ENCODE results near the gene STK11IP. TPM values are rescaled to one million over a fixed set of nuclear protein-coding genes. Genes with fewer than 3 reads are reported as not detected.
A peak's percentile ranks its signal among the peaks of the same experiment; 100 is the strongest.

The STK11IP gene
- total and polyA plus RNA-seq, 9 of the 15 experiments (the other 6 are each of a cell fraction or from before 2014, with no cell fraction given): 0.52 to 21.7 (median 5.6) TPM

DNA sequence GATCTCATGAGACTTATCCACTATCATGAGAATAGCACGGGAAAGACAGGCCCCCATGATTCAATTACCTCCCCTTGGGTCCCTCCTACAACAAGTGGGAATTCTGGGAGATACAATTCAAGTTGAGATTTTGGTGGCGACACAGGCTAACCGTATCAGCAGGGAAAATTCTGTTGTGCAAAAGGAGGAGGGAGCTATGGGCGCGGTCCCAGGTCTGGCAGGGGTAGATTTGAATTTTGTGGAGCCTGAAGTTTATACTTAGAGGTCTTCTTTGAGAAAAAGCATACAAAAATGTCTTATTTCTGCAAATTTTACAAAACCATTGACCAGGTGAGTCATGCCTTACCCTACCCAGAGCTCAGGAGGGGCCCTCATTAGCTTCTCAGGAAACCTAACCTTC, 66.4 kb downstream of the STK11IP start:
- Histone ChIP-seq H3K9me1 (ENCODE audit: control insufficient read depth, insufficient read depth, low read length) (peaks cover 3% of the 10 kb centered on the region), H3K9me3 (replicated peaks; ENCODE audit: control insufficient read depth, insufficient read depth, low read depth, low read length) (peaks cover 9% of the 10 kb centered on the region; the same call in 1 of the 2 replicates), H3K4me2 (ENCODE audit: insufficient read depth, low read length) (no peak overlapping the region), H3K9ac (ENCODE audit: insufficient read depth in 1 of 2, low read depth in 2 of 2, low read length in 2 of 2) (no peak overlapping the region), H3K36me3 (ENCODE audit: control insufficient read depth, insufficient read depth, low read length) (no peaks in the 10 kb centered on the region), H3K27me3 (ENCODE audit: control insufficient read depth in 2 of 2, insufficient read depth in 2 of 2, low read length in 2 of 2) (no peaks in the 10 kb centered on the region), H3K4me1 (replicated peaks in 1 of 2; ENCODE audit: control insufficient read depth in 2 of 2, insufficient read depth in 2 of 2, low read length in 2 of 2) (peaks cover 13 to 44% of the 10 kb centered on the region in 2 experiments; a peak in 4 of 5 replicates), H3K4me3 (no peak overlapping the region), H2AFZ (ENCODE audit: low read depth, low read length) (peak overlapping the region; percentile 71), H3K27ac (ENCODE audit: extremely low read depth, low read depth, low read length) (peak overlapping the region; percentile 40; the same call in 2 of the 3 replicates), H3K79me2 (ENCODE audit: control insufficient read depth, insufficient read depth, low read length) (no peaks in the 10 kb centered on the region), H4K20me1 (replicated peaks; ENCODE audit: control insufficient read depth, insufficient read depth, low read length) (no peaks in the 10 kb centered on the region)
- in situ Hi-C loops (cut with MboI): no loop called here
- ChIA-PET CTCF (ENCODE audit: low intra/inter-chr PET ratio) (no interaction called here), POLR2A (interaction anchor here (1.9 kb wide), 1 partner anchor 11 kb away, joined by 10 read pairs; no protein-coding TSS in a partner anchor)
- ATAC-seq: peak; percentile 24
- DNase-seq (ENCODE audit: extremely low read depth in 1 of 4, low spot score in 3 of 4): peak in 1 of 4 experiments; percentile 57
- no TSS peak for BruUV-seq (replicated peaks)
- TF ChIP-seq TAL1 (IDR thresholded peaks at IDR 0.05) (0 out of 2 replicates have a peak, but pooled peaks have one; percentile 29), CBFA2T3 (IDR thresholded peaks at IDR 0.05) (peak; percentile 51), ARID1B (IDR thresholded peaks at IDR 0.05) (0 out of 2 replicates have a peak, but pooled peaks have one; percentile 20)
- TF ChIP-seq, protein P1, sequence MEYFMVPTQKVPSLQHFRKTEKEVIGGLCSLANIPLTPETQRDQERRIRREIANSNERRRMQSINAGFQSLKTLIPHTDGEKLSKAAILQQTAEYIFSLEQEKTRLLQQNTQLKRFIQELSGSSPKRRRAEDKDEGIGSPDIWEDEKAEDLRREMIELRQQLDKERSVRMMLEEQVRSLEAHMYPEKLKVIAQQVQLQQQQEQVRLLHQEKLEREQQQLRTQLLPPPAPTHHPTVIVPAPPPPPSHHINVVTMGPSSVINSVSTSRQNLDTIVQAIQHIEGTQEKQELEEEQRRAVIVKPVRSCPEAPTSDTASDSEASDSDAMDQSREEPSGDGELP (CRISPR knock-in tag; IDR thresholded peaks at IDR 0.05; ENCODE audit: borderline replicate concordance): no peak
- WGBS (ENCODE audit: insufficient coverage, low coverage, missing lambda C conversion rate): 8% methylated on average over 5 of the region's 5 CpGs
- no peak for FAIRE-seq
- intact Hi-C loops (cut with micrococcal nuclease): no loop called here

DNA sequence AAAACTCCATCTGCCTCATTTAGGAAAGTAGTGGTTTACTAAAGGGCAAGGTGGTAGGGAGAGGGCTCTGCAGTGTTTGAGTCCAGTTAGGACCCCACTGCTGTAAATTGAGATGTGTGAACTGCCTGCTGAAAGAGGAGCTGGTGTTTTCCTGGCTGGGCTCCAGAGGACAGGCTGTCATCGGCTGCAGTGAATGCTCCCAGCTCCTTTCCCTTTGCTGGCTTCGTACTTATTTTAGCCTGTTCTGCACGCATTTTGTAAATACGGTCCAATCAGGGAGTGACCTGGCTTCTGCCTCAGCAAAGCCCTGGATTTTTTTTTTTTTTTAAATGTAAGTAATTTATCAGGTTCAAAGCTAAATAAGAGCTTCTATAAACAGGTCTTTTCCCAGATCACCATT, 67.3 kb downstream of the STK11IP start:
- H3K4me2 ChIP-seq (ENCODE audit: insufficient read depth, low read length): 0 out of 2 replicates have a peak overlapping the region, but pooled peaks have one; percentile 31
- peak in 1 of 4 experiments; percentile 54 for DNase-seq (ENCODE audit: extremely low read depth in 1 of 4, low spot score in 3 of 4)
- H3K27me3 ChIP-seq (ENCODE audit: control insufficient read depth in 2 of 2, insufficient read depth in 2 of 2, low read length in 2 of 2): no peaks in the 10 kb centered on the region
- CTCF ChIA-PET (ENCODE audit: low intra/inter-chr PET ratio): no interaction called here
- H3K9ac ChIP-seq (ENCODE audit: insufficient read depth in 1 of 2, low read depth in 2 of 2, low read length in 2 of 2): peak overlapping the region; percentile 49 to 55; a peak in 3 of 4 replicates
- H3K36me3 ChIP-seq (ENCODE audit: control insufficient read depth, insufficient read depth, low read length): no peaks in the 10 kb centered on the region
- H3K4me3 ChIP-seq: no peak overlapping the region
- TF ChIP-seq NFIC (IDR thresholded peaks at IDR 0.05): peak; percentile 71
- TF ChIP-seq, protein P2, sequence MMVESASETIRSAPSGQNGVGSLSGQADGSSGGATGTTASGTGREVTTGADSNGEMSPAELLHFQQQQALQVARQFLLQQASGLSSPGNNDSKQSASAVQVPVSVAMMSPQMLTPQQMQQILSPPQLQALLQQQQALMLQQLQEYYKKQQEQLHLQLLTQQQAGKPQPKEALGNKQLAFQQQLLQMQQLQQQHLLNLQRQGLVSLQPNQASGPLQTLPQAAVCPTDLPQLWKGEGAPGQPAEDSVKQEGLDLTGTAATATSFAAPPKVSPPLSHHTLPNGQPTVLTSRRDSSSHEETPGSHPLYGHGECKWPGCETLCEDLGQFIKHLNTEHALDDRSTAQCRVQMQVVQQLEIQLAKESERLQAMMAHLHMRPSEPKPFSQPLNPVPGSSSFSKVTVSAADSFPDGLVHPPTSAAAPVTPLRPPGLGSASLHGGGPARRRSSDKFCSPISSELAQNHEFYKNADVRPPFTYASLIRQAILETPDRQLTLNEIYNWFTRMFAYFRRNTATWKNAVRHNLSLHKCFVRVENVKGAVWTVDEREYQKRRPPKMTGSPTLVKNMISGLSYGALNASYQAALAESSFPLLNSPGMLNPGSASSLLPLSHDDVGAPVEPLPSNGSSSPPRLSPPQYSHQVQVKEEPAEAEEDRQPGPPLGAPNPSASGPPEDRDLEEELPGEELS (CRISPR knock-in tag; IDR thresholded peaks at IDR 0.05; ENCODE audit: borderline replicate concordance): no peak
- ATAC-seq: 0 out of 3 replicates have a peak, but pooled peaks have one; percentile 8
- peak overlapping the region; percentile 40; the same call in 1 of the 3 replicates for H3K27ac ChIP-seq (ENCODE audit: extremely low read depth, low read depth, low read length)
- intact Hi-C loops (cut with micrococcal nuclease) (no loop called here), in situ Hi-C loops (cut with MboI) (no loop called here)
- no peaks in the 10 kb centered on the region for H4K20me1 ChIP-seq (replicated peaks; ENCODE audit: control insufficient read depth, insufficient read depth, low read length)
- FAIRE-seq: peak; percentile 32
- peaks cover 9% of the 10 kb centered on the region; the same call in 1 of the 2 replicates for H3K9me3 ChIP-seq (replicated peaks; ENCODE audit: control insufficient read depth, insufficient read depth, low read depth, low read length)
- no TSS peak for BruUV-seq (replicated peaks)
- H2AFZ ChIP-seq (ENCODE audit: low read depth, low read length): peak overlapping the region; percentile 71
- POLR2A ChIA-PET: interaction anchor here (0.5 to 1.9 kb wide), 2 partner anchors 10 to 19 kb away, joined by 3 to 10 read pairs; no protein-coding TSS in a partner anchor
- WGBS (ENCODE audit: insufficient coverage, low coverage, missing lambda C conversion rate): 11% methylated on average over 3 of the region's 4 CpGs
- H3K79me2 ChIP-seq (ENCODE audit: control insufficient read depth, insufficient read depth, low read length): no peaks in the 10 kb centered on the region
- peaks cover 13 to 44% of the 10 kb centered on the region in 2 experiments; a peak in 4 of 5 replicates for H3K4me1 ChIP-seq (replicated peaks in 1 of 2; ENCODE audit: control insufficient read depth in 2 of 2, insufficient read depth in 2 of 2, low read length in 2 of 2)
- peaks cover 3% of the 10 kb centered on the region for H3K9me1 ChIP-seq (ENCODE audit: control insufficient read depth, insufficient read depth, low read length)

All from K562 (cell line).